HEK293 (cell line): ENCODE data around the gene ATG12.

ENCODE experiments used
- FEZF1 ChIP-seq: fragments of 450-650 bp; formaldehyde crosslinking; IDR thresholded peaks from 2 replicates; pipeline ENCODE4 v1.5.1; 2016; ENCODE audit warnings: missing biosample characterization, missing genetic modification characterization
- GFI1B ChIP-seq: fragments of 450-650 bp; formaldehyde crosslinking; IDR thresholded peaks from 2 replicates; pipeline ENCODE4 v1.5.1; 2016; ENCODE audit warnings: missing biosample characterization, missing genetic modification characterization
- PRDM1 ChIP-seq: fragments of 450-650 bp; formaldehyde crosslinking; IDR thresholded peaks from 2 replicates; pipeline ENCODE4; 2016; ENCODE audit warnings: missing biosample characterization, missing genetic modification characterization
- SETDB1 ChIP-seq: IDR thresholded peaks from one replicate; pipeline ENCODE4 v1.6.1; 2017; ENCODE audit warnings: mild to moderate bottlenecking, low read length, moderate library complexity, mixed read lengths; ENCODE audit not compliant: insufficient read length
- SP7 ChIP-seq: fragments of 450-650 bp; formaldehyde crosslinking; IDR thresholded peaks from 2 replicates; pipeline ENCODE4 v1.5.1; 2016; ENCODE audit warnings: missing biosample characterization, missing genetic modification characterization
- YY1 ChIP-seq: fragments of 450-650 bp; formaldehyde crosslinking; IDR thresholded peaks from 2 replicates; pipeline ENCODE4 v1.5.1; 2018; ENCODE audit warnings: missing biosample characterization, missing genetic modification characterization
- ZBTB17 ChIP-seq: fragments of 450-650 bp; formaldehyde crosslinking; IDR thresholded peaks from 2 replicates; pipeline ENCODE4 v1.5.1; 2016; ENCODE audit warnings: missing biosample characterization, missing genetic modification characterization
- ZBTB48 ChIP-seq: fragments of 450-650 bp; formaldehyde crosslinking; IDR thresholded peaks from 2 replicates; pipeline ENCODE4 v1.5.1; 2016; ENCODE audit warnings: missing biosample characterization, missing genetic modification characterization
- ZEB2 ChIP-seq: fragments of 450-650 bp; formaldehyde crosslinking; IDR thresholded peaks from 2 replicates; pipeline ENCODE4 v1.5.1; 2016; ENCODE audit warnings: missing biosample characterization, missing genetic modification characterization
- ZNF148 ChIP-seq: fragments of 450-650 bp; formaldehyde crosslinking; IDR thresholded peaks from 2 replicates; pipeline ENCODE4 v1.5.0; 2017; ENCODE audit warnings: missing biosample characterization, missing genetic modification characterization, borderline replicate concordance
- ZNF157 ChIP-seq: fragments of 450-650 bp; formaldehyde crosslinking; IDR thresholded peaks from 2 replicates; pipeline ENCODE4 v1.5.1; 2016; ENCODE audit warnings: missing biosample characterization, missing genetic modification characterization
- ZNF274 ChIP-seq, 2 experiments: fragments of 200-500 bp in 1 of 2; fragments of 450-650 bp in 1 of 2; sonication (Bioruptor generic) in 1 of 2; formaldehyde crosslinking in 1 of 2; IDR thresholded peaks; 2 replicates each; pipeline versions ENCODE4 v1.5.1 to v1.6.1; 2014 to 2016; ENCODE audit warnings: borderline replicate concordance in 1 of 2, inconsistent platforms in 1 of 2, low read length in 1 of 2, missing biosample characterization in 1 of 2, missing genetic modification characterization in 1 of 2
- ZNF302 ChIP-seq: fragments of 450-650 bp; formaldehyde crosslinking; IDR thresholded peaks from 2 replicates; pipeline ENCODE4 v1.5.1; 2016; ENCODE audit warnings: missing biosample characterization, missing genetic modification characterization, low read depth
- ZNF311 ChIP-seq: fragments of 450-650 bp; formaldehyde crosslinking; IDR thresholded peaks from 2 replicates; pipeline ENCODE4 v1.5.1; 2017; ENCODE audit warnings: missing biosample characterization, missing genetic modification characterization, borderline replicate concordance
- ZNF366 ChIP-seq: fragments of 450-650 bp; formaldehyde crosslinking; conservative IDR thresholded peaks from 2 replicates; pipeline ENCODE4 v1.5.1; 2016; ENCODE audit warnings: missing biosample characterization, missing genetic modification characterization
- ZNF37A ChIP-seq: fragments of 450-650 bp; IDR thresholded peaks from 2 replicates; pipeline ENCODE4 v1.5.1; 2018; ENCODE audit warnings: missing biosample characterization, missing genetic modification characterization
- ZNF391 ChIP-seq: fragments of 450-650 bp; formaldehyde crosslinking; IDR thresholded peaks from 2 replicates; pipeline ENCODE4 v1.5.1; 2016; ENCODE audit warnings: low read depth, missing biosample characterization, missing genetic modification characterization, borderline replicate concordance
- ZNF510 ChIP-seq: fragments of 450-650 bp; formaldehyde crosslinking; IDR thresholded peaks from 2 replicates; pipeline ENCODE4 v1.5.1; 2018; ENCODE audit warnings: mild to moderate bottlenecking, missing genetic modification characterization, missing biosample characterization; ENCODE audit not compliant: insufficient replicate concordance
- ZNF555 ChIP-seq: fragments of 450-650 bp; formaldehyde crosslinking; conservative IDR thresholded peaks from 2 replicates; pipeline ENCODE4 v1.5.1; 2017; ENCODE audit warnings: missing biosample characterization, mild to moderate bottlenecking, missing genetic modification characterization, inconsistent platforms
- ZNF561 ChIP-seq: fragments of 450-650 bp; IDR thresholded peaks from 2 replicates; pipeline ENCODE4 v1.5.1; 2018; ENCODE audit warnings: missing biosample characterization, missing genetic modification characterization, borderline replicate concordance
- ZNF571 ChIP-seq: fragments of 450-650 bp; formaldehyde crosslinking; IDR thresholded peaks from 2 replicates; pipeline ENCODE4 v1.5.0; 2017; ENCODE audit warnings: missing biosample characterization, missing genetic modification characterization
- ZNF580 ChIP-seq: fragments of 450-650 bp; formaldehyde crosslinking; IDR thresholded peaks from 2 replicates; pipeline ENCODE4 v1.5.1; 2016; ENCODE audit warnings: missing biosample characterization, missing genetic modification characterization
- ZNF660 ChIP-seq: fragments of 450-650 bp; IDR thresholded peaks from 2 replicates; pipeline ENCODE4 v1.5.1; 2018; ENCODE audit warnings: missing biosample characterization, mild to moderate bottlenecking, missing genetic modification characterization
- ZNF664 ChIP-seq: fragments of 450-650 bp; formaldehyde crosslinking; IDR thresholded peaks from 2 replicates; pipeline ENCODE4 v1.5.1; 2016; ENCODE audit warnings: missing biosample characterization, missing genetic modification characterization
- ZNF785 ChIP-seq: fragments of 450-650 bp; formaldehyde crosslinking; IDR thresholded peaks from 2 replicates; pipeline ENCODE4 v1.5.1; 2016; ENCODE audit warnings: missing biosample characterization, missing genetic modification characterization
- TF ChIP-seq, protein P1 (sequence below): fragments of 450-650 bp; IDR thresholded peaks from 2 replicates; pipeline ENCODE4 v1.5.1; 2018; ENCODE audit warnings: missing biosample characterization, missing genetic modification characterization
- TF ChIP-seq, protein P2 (sequence below): fragments of 450-650 bp; formaldehyde crosslinking; IDR thresholded peaks from 2 replicates; pipeline ENCODE4 v1.5.1; 2017; ENCODE audit warnings: missing biosample characterization, missing genetic modification characterization

Gene ATG12

DNA sequence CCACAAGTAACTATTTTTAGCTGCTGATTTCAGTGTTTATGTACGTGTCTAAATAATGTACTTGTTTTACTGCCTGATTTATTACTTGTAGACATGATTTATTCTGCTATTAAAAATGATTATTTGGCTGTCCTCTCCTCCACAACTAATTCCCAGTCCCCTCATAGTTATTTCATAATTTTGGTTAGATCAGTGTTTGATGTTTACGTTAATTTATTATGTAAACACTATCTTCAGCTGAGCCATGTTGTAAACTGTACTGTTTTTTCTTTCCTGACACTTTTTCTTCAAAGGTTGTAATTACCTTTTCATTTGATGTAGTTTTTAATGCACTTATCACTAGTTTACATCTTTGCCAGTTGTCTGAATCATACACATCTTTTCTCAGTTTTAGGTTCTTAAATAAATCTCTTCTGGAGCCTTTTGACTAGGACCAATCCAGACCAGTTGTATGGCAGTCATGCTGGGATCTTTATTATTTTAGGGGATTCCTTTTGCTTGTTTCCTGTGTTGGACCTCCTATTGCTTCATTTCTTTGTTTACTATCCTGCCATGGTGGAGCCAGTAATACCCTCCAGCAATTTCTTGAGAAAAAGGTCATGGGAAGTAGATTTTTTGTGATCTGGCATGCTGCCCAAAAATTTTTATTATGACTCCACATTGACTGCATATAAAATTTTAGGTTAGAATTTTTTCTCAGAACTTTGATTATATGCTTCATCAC, 16.4 kb upstream of the ATG12 start (continued):
- TF ChIP-seq ZNF302 (tag by site-specific recombination), result no peak
- peak; percentile 59; the same call in 1 of the 2 replicates for TF ChIP-seq ZNF148 (tag by site-specific recombination)
- TF ChIP-seq ZEB2 (tag by site-specific recombination), result peak; percentile 45
- no peak for TF ChIP-seq ZNF274 (IDR thresholded peaks at IDR 0.05; ENCODE audit: low read length)
- TF ChIP-seq ZNF274 (tag by site-specific recombination; IDR thresholded peaks at IDR 0.05; ENCODE audit: borderline replicate concordance), result no peak
- TF ChIP-seq ZNF311 (tag by site-specific recombination), result no peak
- TF ChIP-seq ZNF157 (tag by site-specific recombination), result no peak
- TF ChIP-seq ZNF785 (tag by site-specific recombination), result no peak
- TF ChIP-seq YY1, result no peak
- no peak for TF ChIP-seq ZNF571 (tag by site-specific recombination)
- 0 out of 2 replicates have a peak, but pooled peaks have one; percentile 41 for TF ChIP-seq ZNF660
- TF ChIP-seq, protein P1, sequence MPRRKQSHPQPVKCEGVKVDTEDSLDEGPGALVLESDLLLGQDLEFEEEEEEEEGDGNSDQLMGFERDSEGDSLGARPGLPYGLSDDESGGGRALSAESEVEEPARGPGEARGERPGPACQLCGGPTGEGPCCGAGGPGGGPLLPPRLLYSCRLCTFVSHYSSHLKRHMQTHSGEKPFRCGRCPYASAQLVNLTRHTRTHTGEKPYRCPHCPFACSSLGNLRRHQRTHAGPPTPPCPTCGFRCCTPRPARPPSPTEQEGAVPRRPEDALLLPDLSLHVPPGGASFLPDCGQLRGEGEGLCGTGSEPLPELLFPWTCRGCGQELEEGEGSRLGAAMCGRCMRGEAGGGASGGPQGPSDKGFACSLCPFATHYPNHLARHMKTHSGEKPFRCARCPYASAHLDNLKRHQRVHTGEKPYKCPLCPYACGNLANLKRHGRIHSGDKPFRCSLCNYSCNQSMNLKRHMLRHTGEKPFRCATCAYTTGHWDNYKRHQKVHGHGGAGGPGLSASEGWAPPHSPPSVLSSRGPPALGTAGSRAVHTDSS (tag by site-specific recombination), result no peak
- TF ChIP-seq, protein P2, sequence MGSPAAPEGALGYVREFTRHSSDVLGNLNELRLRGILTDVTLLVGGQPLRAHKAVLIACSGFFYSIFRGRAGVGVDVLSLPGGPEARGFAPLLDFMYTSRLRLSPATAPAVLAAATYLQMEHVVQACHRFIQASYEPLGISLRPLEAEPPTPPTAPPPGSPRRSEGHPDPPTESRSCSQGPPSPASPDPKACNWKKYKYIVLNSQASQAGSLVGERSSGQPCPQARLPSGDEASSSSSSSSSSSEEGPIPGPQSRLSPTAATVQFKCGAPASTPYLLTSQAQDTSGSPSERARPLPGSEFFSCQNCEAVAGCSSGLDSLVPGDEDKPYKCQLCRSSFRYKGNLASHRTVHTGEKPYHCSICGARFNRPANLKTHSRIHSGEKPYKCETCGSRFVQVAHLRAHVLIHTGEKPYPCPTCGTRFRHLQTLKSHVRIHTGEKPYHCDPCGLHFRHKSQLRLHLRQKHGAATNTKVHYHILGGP (tag by site-specific recombination), result peak; percentile 85
- TF ChIP-seq ZNF561, result peak; percentile 89
- TF ChIP-seq ZNF391 (tag by site-specific recombination), result no peak
- no peak for TF ChIP-seq ZNF510 (tag by site-specific recombination)
- 0 out of 2 replicates have a peak, but pooled peaks have one; percentile 17 for TF ChIP-seq ZBTB17 (tag by site-specific recombination)
- TF ChIP-seq SETDB1, result no peak
- TF ChIP-seq PRDM1 (tag by site-specific recombination), result no peak
- TF ChIP-seq SP7, result peak; percentile 97
- peak; percentile 62; the same call in 1 of the 2 replicates for TF ChIP-seq ZNF366 (tag by site-specific recombination)
- peak; percentile 10; the same call in 1 of the 2 replicates for TF ChIP-seq ZNF664 (tag by site-specific recombination)
- peak; percentile 77 for TF ChIP-seq FEZF1 (tag by site-specific recombination)
- no peak for TF ChIP-seq ZNF37A
- TF ChIP-seq ZNF580 (tag by site-specific recombination), result no peak
- TF ChIP-seq ZBTB48 (tag by site-specific recombination), result no peak
- no peak for TF ChIP-seq ZNF555 (tag by site-specific recombination)
- peak; percentile 13; the same call in 1 of the 2 replicates for TF ChIP-seq GFI1B
